Calu3 (cell line): ENCODE results near the gene FHIT. TPM values are rescaled to one million over a fixed set of nuclear protein-coding genes. Genes with fewer than 3 reads are reported as not detected.

Experiments used
- BruUV-seq: library from RNA; stranded (reverse); fragments of 400-500 nt; replicated peaks from 2 replicates; lab custom pipeline; 2021; lab: Mats Ljungman, UMichigan
- CTCF ChIA-PET: fragments of 300-600 bp; sonication (Branson Sonifier 250); formaldehyde crosslinking; loops from one replicate; lab custom pipeline; 2022; ENCODE audit warnings: antibody characterized with exemption; lab: Charles Lee
- DNase-seq: peaks from one replicate; pipeline ENCODE4 v3.0.0; 2022
- H3K27ac Mint-ChIP-seq: one replicate; pipeline ENCODE4 v1.8.0; 2022; ENCODE audit warnings: mixed read lengths; ENCODE audit not compliant: unreplicated experiment
- H3K27me3 Mint-ChIP-seq: one replicate; pipeline ENCODE4 v1.8.0; 2022; ENCODE audit warnings: mixed read lengths; ENCODE audit not compliant: unreplicated experiment
- H3K36me3 Mint-ChIP-seq: one replicate; pipeline ENCODE4 v1.8.0; 2022; ENCODE audit warnings: mild to moderate bottlenecking, moderate library complexity, mixed read lengths; ENCODE audit not compliant: insufficient read depth, unreplicated experiment
- H3K4me1 Mint-ChIP-seq: one replicate; pipeline ENCODE4 v1.8.0; 2022; ENCODE audit warnings: mild to moderate bottlenecking, low read depth, mixed read lengths; ENCODE audit not compliant: unreplicated experiment
- H3K4me3 Mint-ChIP-seq: one replicate; pipeline ENCODE4 v1.8.0; 2022; ENCODE audit warnings: mild to moderate bottlenecking, low read depth, moderate library complexity, mixed read lengths; ENCODE audit not compliant: unreplicated experiment
- H3K9me3 Mint-ChIP-seq: one replicate; pipeline ENCODE4 v1.8.0; 2022; ENCODE audit warnings: low read depth, mixed read lengths; ENCODE audit not compliant: unreplicated experiment
- intact Hi-C: fragments of 100-400 bp; cut with micrococcal nuclease; formaldehyde crosslinking; loops from one replicate; pipeline ENCODE4 v1.10.0; 2022; ENCODE audit not compliant: unreplicated experiment
- total RNA-seq: library from RNA; stranded (reverse); gene quantifications from 2 replicates; pipeline ENCODE4 v1.2.3, GENCODE V29; 2022
- TF ChIP-seq, protein P1 (sequence below): fragments of 200-600 bp; IDR thresholded peaks from one replicate; pipeline ENCODE4 v1.8.0; 2022; ENCODE audit warnings: antibody characterized with exemption; ENCODE audit not compliant: unreplicated experiment

FHIT gene
- total RNA-seq, 1 experiment from 2014 or later, result 6.2 TPM

DNA sequence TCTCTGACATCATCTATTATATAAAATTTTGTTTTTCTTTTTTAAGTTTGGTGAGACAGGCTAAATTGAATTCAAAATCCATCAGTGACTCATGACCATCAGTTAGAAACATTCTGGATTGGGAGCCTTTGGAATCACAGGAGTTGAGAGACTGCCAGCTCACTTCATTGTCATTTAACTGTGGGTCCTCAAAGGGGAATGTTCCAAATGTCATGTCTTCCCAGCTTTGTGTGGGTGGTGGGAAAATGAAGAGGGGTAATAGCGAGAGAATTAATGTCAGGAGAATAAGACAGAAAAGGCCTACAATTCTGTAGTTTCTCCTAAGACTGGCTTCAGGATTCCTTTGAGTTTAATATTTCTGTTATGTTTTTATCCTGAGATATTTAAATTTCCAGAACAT lies 1051.9 kb downstream of the FHIT start:
- no TSS peak for BruUV-seq
- no peaks in the 10 kb centered on the region for H3K27me3 Mint-ChIP-seq
- no peak overlapping the region for H3K27ac Mint-ChIP-seq
- no peak for DNase-seq
- H3K9me3 Mint-ChIP-seq, result peaks cover 4% of the 10 kb centered on the region
- TF ChIP-seq, protein P1, sequence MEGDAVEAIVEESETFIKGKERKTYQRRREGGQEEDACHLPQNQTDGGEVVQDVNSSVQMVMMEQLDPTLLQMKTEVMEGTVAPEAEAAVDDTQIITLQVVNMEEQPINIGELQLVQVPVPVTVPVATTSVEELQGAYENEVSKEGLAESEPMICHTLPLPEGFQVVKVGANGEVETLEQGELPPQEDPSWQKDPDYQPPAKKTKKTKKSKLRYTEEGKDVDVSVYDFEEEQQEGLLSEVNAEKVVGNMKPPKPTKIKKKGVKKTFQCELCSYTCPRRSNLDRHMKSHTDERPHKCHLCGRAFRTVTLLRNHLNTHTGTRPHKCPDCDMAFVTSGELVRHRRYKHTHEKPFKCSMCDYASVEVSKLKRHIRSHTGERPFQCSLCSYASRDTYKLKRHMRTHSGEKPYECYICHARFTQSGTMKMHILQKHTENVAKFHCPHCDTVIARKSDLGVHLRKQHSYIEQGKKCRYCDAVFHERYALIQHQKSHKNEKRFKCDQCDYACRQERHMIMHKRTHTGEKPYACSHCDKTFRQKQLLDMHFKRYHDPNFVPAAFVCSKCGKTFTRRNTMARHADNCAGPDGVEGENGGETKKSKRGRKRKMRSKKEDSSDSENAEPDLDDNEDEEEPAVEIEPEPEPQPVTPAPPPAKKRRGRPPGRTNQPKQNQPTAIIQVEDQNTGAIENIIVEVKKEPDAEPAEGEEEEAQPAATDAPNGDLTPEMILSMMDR, result no peak
- no peaks in the 10 kb centered on the region for H3K36me3 Mint-ChIP-seq
- H3K4me3 Mint-ChIP-seq, result no peak overlapping the region
- CTCF ChIA-PET, result no interaction called here
- intact Hi-C loops, result no loop called here
- H3K4me1 Mint-ChIP-seq, result no peaks in the 10 kb centered on the region

GRCh38 chr3:60198179-60198720 lies 1053.0 kb downstream of the FHIT start:
- no peak for DNase-seq
- Mint-ChIP-seq H3K36me3 (no peaks in the 10 kb centered on the region), H3K9me3 (peaks cover 4% of the 10 kb centered on the region), H3K27ac (no peak overlapping the region), H3K4me3 (no peak overlapping the region), H3K27me3 (no peaks in the 10 kb centered on the region), H3K4me1 (no peaks in the 10 kb centered on the region)
- CTCF ChIA-PET, result interaction anchor here (0.6 kb wide), 1 partner anchor 730 kb away, joined by 4 read pairs; no protein-coding TSS in a partner anchor
- TF ChIP-seq, protein P1, result no peak
- BruUV-seq, result no TSS peak
- intact Hi-C loops, result no loop called here

DNA sequence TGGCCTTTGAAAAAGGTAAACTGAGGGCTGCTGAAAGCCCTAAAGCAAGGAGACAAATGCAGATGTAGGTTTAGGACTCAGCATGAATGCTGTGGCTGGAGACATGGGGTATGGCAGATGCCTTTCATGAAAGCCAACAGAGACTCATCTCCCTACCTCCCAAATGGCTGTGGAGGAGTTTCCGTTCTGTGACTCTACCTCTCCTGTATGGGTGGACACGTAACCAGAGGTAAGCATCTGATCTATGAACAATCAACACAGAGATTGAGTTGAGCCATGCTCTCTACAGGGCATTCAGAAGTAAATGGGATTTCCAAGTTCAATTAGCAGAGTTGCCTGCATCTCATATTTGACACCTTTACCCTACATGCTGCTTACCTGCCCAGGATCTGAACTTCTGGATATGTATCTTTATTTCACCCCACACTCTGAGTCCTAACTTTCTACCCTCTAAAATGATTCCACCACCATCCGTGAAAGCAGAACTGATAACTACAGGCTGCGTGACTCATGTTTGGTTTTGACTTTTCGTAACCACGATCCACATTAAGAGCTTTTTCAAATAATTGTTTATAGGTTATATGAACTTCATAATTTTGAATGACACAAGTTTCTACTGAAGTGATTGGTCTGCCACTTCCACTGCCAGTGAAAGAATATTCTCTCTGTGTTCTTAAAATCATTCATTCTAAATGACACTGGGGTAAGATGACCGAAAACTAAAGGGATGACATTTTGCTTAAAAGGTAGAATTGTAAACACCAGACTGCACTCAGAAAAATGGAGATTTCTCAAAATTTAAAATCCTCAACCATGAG lies 1058.7 kb downstream of the FHIT start:
- Mint-ChIP-seq H3K4me3 (no peak overlapping the region), H3K27ac (no peak overlapping the region), H3K27me3 (no peaks in the 10 kb centered on the region), H3K4me1 (no peaks in the 10 kb centered on the region), H3K9me3 (no peaks in the 10 kb centered on the region), H3K36me3 (no peaks in the 10 kb centered on the region)
- BruUV-seq, result no TSS peak
- intact Hi-C loops, result no loop called here
- CTCF ChIA-PET, result no interaction called here
- no peak for DNase-seq
- TF ChIP-seq, protein P1, result no peak

DNA sequence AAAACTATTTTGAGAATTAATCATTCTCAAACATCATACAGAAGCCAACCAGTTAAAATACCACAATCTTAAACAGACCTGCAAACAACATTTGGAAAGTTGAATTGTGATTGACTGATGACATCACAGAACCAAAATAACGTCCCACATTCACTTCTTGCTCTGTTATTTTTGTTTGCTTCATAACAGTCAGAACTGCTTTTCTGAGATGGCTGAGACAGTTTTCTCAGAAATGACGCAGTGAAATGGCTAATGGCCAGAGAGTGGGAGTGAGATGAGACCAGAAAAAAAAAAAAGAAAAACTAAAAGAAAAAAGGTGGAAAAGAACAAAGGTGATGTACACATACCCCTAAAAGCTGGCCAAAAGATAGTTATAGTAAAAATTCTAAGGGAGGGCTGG lies 1061.2 kb downstream of the FHIT start:
- Mint-ChIP-seq H3K27me3 (no peaks in the 10 kb centered on the region), H3K4me1 (no peaks in the 10 kb centered on the region), H3K36me3 (no peaks in the 10 kb centered on the region), H3K9me3 (no peaks in the 10 kb centered on the region), H3K27ac (no peak overlapping the region), H3K4me3 (no peak overlapping the region)
- no peak for DNase-seq
- TF ChIP-seq, protein P1, result no peak
- no TSS peak for BruUV-seq
- intact Hi-C loops, result no loop called here
- CTCF ChIA-PET, result no interaction called here
